Type B pancreatic cell (in vitro differentiated cells): Measurements from ENCODE around the gene SNX30. TPM values are rescaled to one million over a fixed set of nuclear protein-coding genes. Genes with fewer than 3 reads are reported as not detected.

Experiments
- DNase-seq: peaks from one replicate; pipeline ENCODE4 v3.0.0; 2021; ENCODE audit warnings: mixed read lengths; ENCODE audit not compliant: unreplicated experiment; ENCODE audit errors: extremely low spot score
- H3K27ac Mint-ChIP-seq: 2 replicates; pipeline ENCODE4 v1.8.0; 2021; ENCODE audit warnings: mild to moderate bottlenecking, mixed read lengths
- H3K27me3 Mint-ChIP-seq: 2 replicates; pipeline ENCODE4 v1.8.0; 2021; ENCODE audit warnings: mixed read lengths
- H3K36me3 Mint-ChIP-seq: 2 replicates; pipeline ENCODE4 v1.8.0; 2021; ENCODE audit warnings: mixed read lengths
- H3K4me1 Mint-ChIP-seq: one replicate; pipeline ENCODE4 v1.8.0; 2021; ENCODE audit warnings: mixed read lengths; ENCODE audit not compliant: unreplicated experiment
- H3K4me3 Mint-ChIP-seq: 2 replicates; pipeline ENCODE4 v1.8.0; 2021; ENCODE audit warnings: mild to moderate bottlenecking, mixed read lengths
- H3K9me3 Mint-ChIP-seq: 2 replicates; pipeline ENCODE4 v1.8.0; 2021; ENCODE audit warnings: mixed read lengths
- total RNA-seq: library from RNA; stranded (reverse); gene quantifications from 2 replicates; pipeline ENCODE4 v1.2.1, GENCODE V29; 2021; ENCODE audit warnings: low replicate concordance
- TF ChIP-seq, protein P1 (sequence below): fragments of 200-600 bp; sonication (generic); conservative IDR thresholded peaks from 2 replicates; pipeline ENCODE4 v1.5.0; 2021; ENCODE audit warnings: antibody characterized with exemption, mild to moderate bottlenecking

The SNX30 gene
- total RNA-seq, 1 donor from 2014 or later: 10.6 TPM

DNA sequence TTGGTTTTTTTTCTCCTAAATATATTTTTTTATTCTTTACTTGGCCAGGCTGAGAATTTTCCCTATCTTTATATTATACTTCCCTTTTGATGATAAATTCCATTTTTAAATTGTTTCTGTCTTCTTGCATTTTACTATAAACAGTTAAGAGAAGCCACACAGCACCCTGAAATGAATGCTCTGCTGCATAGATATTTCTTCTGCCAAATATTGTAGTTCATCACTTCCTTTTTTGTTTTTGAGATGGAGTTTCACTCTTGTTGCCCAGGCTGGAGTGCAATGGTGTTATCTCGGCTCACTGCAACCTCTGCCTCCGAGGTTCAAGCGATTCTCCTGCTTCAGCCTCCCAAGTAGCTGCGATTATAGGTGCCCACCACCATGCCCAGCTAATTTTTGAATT, 24.1 kb upstream of the SNX30 start:
- H3K36me3 Mint-ChIP-seq: no peaks in the 10 kb centered on the region
- H3K9me3 Mint-ChIP-seq: no peaks in the 10 kb centered on the region
- H3K4me3 Mint-ChIP-seq: no peak overlapping the region
- DNase-seq: no peak
- H3K27ac Mint-ChIP-seq: no peak overlapping the region
- H3K4me1 Mint-ChIP-seq: no peaks in the 10 kb centered on the region
- no peaks in the 10 kb centered on the region for H3K27me3 Mint-ChIP-seq
- TF ChIP-seq, protein P1, sequence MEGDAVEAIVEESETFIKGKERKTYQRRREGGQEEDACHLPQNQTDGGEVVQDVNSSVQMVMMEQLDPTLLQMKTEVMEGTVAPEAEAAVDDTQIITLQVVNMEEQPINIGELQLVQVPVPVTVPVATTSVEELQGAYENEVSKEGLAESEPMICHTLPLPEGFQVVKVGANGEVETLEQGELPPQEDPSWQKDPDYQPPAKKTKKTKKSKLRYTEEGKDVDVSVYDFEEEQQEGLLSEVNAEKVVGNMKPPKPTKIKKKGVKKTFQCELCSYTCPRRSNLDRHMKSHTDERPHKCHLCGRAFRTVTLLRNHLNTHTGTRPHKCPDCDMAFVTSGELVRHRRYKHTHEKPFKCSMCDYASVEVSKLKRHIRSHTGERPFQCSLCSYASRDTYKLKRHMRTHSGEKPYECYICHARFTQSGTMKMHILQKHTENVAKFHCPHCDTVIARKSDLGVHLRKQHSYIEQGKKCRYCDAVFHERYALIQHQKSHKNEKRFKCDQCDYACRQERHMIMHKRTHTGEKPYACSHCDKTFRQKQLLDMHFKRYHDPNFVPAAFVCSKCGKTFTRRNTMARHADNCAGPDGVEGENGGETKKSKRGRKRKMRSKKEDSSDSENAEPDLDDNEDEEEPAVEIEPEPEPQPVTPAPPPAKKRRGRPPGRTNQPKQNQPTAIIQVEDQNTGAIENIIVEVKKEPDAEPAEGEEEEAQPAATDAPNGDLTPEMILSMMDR: no peak

DNA sequence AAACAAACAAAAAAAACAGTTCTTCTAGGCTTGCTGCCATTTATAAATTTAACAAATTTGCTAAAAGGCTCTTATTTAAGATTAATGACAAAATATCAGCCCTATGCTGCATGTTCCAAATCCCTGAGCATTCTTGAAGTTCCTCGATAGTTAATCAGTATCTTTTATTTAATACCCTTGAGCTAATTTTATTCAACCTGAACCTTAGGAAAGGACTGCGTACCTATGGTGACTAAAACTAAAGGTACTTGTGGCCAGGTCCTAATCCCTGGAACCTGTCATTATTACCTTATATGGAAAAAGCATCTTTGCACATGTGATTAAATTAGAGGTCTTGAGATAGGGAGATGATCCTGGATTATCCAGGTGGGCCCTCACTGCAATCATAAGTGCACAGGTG, 22.2 kb upstream of the SNX30 start:
- Mint-ChIP-seq H3K9me3 (no peaks in the 10 kb centered on the region), H3K27me3 (no peaks in the 10 kb centered on the region), H3K4me1 (no peaks in the 10 kb centered on the region), H3K36me3 (no peaks in the 10 kb centered on the region), H3K27ac (no peak overlapping the region), H3K4me3 (no peak overlapping the region)
- TF ChIP-seq, protein P1: no peak
- no peak for DNase-seq

DNA sequence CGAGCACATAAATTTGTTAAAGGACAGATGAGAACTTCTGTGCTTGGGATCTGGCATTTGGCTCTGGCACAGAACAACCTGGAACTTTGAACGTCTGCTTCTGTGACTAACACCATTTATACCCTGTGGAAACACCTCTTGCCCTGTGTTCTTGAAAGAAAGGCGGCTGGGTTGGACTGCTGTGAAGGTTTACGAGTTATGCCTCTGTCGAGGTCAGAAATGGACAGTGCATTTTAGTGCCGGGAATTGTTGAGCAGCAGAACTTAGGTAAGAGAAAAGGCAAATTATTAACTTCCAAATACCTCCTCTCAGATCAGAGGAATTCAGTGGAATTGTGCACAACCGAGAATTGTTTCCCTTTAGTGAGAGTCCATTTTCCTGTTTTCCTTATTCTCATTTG, 18.6 kb upstream of the SNX30 start:
- no peak overlapping the region for H3K27ac Mint-ChIP-seq
- TF ChIP-seq, protein P1: no peak

DNA sequence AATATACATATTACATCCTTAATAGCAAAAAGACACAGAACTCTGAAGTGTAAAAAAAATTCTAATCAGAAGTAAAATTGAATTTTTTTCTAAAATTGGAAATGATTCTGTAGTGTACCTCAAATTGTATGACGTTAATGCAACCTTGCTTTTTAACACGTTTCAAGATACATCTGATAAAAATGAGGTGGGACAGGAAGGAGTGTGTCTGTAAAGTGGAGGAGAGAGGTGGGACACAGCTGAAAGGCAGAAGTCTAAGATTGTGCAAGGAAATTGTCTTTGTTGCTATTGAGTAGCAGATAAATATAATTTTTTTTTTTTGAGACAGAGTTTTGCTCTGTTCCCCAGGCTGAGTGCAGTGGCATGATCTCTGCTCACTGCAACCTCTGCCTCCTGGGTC, 15.7 kb upstream of the SNX30 start:
- Mint-ChIP-seq H3K27ac (no peak overlapping the region), H3K27me3 (no peaks in the 10 kb centered on the region)
- TF ChIP-seq, protein P1: no peak

More for the DNA sequence above, 18.6 kb upstream of the SNX30 start:
- Mint-ChIP-seq H3K9me3 (no peaks in the 10 kb centered on the region), H3K36me3 (no peaks in the 10 kb centered on the region), H3K27me3 (no peaks in the 10 kb centered on the region), H3K4me1 (no peaks in the 10 kb centered on the region), H3K4me3 (no peak overlapping the region)
- no peak for DNase-seq

DNA sequence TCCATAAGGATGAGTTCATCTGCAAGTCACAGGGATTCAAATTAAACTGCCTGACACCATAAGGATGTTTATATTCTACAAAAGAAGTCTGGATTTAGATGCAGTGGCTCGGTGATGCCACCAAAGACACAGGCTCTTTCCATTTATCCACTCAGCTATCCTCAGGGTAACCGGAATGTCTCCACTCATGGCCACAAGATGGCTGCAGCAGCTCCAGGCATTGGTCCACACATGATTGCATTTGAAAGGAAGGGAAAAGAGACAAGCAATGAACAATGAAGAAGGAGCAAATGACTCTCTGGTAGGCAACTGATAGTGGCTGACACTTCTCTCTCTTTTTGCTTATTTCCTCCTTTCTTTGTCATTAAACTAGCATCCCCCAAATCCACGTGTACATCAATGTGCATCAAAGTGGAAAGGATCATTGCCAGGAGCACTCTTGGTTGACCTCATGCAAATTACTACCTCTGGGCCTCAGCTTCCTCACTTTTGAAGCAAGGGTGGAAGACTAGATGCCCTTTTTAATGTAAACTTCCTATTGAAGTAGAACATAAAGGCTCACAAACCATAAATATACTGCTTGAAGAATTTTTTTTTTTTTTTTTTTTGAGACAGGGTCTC, 7.2 kb upstream of the SNX30 start:
- H3K27ac Mint-ChIP-seq: no peak overlapping the region
- H3K27me3 Mint-ChIP-seq: no peaks in the 10 kb centered on the region
- H3K9me3 Mint-ChIP-seq: no peaks in the 10 kb centered on the region

More for the DNA sequence above, 15.7 kb upstream of the SNX30 start:
- H3K4me3 Mint-ChIP-seq: no peak overlapping the region
- no peaks in the 10 kb centered on the region for H3K4me1 Mint-ChIP-seq
- no peaks in the 10 kb centered on the region for H3K36me3 Mint-ChIP-seq
- no peak for DNase-seq
- H3K9me3 Mint-ChIP-seq: no peaks in the 10 kb centered on the region

More for the DNA sequence above, 7.2 kb upstream of the SNX30 start:
- no peak for DNase-seq
- TF ChIP-seq, protein P1: no peak
- no peaks in the 10 kb centered on the region for H3K36me3 Mint-ChIP-seq
- no peak overlapping the region for H3K4me3 Mint-ChIP-seq
- H3K4me1 Mint-ChIP-seq: no peaks in the 10 kb centered on the region
